ENCODE results near the gene KANSL1. TPM values are rescaled to one million over a fixed set of nuclear protein-coding genes. Genes with fewer than 3 reads are reported as not detected.
"Not testable (repeated sequence)": the region's sequence is repeated elsewhere in the genome, so short reads cannot be mapped to it uniquely, and the experiment has no call there.

The KANSL1 gene
- total RNA-seq, 1 experiment from 2014 or later, result 37.4 TPM

DNA sequence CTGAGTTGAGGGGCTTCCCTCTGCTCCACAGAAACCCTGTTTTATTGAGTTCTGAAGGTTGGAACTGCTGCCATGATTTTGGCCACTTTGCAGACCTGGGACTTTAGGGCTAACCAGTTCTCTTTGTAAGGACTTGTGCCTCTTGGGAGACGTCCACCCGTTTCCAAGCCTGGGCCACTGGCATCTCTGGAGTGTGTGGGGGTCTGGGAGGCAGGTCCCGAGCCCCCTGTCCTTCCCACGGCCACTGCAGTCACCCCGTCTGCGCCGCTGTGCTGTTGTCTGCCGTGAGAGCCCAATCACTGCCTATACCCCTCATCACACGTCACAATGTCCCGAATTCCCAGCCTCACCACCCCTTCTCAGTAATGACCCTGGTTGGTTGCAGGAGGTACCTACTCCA, 168.2 kb downstream of the KANSL1 start:
- DNase-seq (ENCODE audit: low spot score), result no peak

DNA sequence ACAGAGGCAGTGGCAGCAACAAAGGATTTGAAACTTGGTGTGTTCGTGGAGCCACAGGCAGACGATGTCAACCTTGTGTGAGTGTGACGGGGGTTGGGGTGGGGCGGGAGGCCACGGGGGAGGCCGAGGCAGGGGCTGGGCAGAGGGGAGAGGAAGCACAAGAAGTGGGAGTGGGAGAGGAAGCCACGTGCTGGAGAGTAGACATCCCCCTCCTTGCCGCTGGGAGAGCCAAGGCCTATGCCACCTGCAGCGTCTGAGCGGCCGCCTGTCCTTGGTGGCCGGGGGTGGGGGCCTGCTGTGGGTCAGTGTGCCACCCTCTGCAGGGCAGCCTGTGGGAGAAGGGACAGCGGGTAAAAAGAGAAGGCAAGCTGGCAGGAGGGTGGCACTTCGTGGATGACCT, 168.6 kb downstream of the KANSL1 start:
- DNase-seq (ENCODE audit: low spot score), result no peak

DNA sequence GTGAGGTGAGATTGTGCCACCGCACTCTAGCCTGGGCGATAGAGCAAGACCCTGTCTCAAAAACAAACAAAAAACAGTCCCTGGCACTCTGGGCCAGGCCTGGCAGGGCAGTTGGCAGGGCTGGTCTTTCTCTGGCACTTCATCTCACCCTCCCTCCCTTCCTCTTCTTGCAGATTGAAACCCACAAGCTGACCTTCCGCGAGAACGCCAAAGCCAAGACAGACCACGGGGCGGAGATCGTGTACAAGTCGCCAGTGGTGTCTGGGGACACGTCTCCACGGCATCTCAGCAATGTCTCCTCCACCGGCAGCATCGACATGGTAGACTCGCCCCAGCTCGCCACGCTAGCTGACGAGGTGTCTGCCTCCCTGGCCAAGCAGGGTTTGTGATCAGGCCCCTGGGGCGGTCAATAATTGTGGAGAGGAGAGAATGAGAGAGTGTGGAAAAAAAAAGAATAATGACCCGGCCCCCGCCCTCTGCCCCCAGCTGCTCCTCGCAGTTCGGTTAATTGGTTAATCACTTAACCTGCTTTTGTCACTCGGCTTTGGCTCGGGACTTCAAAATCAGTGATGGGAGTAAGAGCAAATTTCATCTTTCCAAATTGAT, 169.3 kb downstream of the KANSL1 start:
- DNase-seq (ENCODE audit: low spot score), result no peak

DNA sequence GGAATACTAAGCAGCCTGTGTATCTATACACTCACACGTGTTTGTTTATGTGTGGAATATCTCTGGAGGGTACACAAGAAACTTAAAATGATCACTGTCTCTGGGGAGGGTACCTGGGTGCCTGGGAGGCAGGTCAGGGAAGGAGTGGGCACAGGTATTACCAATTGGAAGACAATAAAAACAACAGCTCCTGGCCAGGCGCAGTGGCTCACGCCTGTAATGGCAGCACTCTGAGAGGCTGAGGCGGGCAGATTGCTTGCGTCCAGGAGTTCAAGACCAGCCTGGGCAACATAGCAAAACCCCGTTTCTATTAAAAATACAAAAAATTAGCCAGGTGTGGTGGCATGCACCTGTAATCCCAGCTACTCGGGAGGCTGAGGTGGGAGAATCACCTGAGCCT, 169.9 kb downstream of the KANSL1 start:
- DNase-seq (ENCODE audit: low spot score), result not testable (repeated sequence)

DNA sequence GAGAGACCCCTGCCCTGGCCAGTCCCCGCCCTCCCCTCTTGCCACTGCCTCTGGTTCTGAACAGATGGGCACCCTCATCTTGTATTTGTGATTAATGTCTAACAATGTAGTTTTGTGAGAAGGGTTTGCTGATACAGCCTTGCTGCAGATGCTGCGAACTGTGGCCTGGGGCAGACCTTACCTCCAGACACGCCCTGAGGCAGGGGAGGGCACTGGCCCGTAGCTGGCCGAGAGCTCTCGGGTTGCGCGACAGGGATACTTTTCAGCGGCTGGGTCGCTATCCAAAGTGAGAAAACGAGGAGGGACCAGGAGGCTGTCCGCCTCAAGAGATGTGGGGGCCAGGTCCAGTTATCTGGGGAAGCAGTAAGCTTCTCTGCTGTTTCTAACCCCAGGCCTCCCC, 172.2 kb downstream of the KANSL1 start:
- no peak for DNase-seq (ENCODE audit: low spot score)

DNA sequence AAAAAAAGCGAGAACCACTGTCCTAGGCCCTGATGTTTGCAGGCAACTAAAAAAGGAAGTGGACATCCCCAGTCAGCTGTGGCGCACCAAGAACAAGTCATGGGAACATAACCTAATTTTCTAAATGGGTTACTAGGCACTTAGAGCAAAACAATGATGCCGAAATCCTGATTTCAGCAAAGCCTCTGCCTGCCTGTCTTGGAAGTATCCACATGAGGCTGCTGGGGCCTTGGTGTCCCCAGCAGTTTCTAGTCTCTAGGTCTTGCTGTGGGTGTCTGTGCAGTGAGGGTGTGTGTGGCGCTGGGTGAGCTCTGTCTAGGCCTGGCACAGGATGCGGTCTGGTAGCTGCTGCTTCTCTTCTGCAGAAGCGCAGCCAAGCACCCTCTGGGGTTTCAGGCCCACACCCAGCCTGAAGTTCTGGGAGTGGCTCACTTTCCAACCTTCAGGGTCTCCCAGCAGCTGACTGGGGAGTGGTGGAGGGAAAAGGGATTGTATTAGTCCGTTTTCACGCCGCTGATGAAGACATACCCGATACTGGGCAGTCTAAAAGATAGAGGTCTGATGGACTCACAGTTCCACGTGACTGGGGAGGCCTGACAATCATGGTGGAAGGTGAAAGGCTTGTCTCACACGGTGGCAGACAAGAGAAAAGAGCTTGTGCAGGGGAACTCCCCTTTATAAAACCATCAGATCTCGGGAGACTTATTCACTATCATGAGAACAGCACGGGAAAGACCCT, 173.0 kb downstream of the KANSL1 start:
- no peak for DNase-seq (ENCODE audit: low spot score)

DNA sequence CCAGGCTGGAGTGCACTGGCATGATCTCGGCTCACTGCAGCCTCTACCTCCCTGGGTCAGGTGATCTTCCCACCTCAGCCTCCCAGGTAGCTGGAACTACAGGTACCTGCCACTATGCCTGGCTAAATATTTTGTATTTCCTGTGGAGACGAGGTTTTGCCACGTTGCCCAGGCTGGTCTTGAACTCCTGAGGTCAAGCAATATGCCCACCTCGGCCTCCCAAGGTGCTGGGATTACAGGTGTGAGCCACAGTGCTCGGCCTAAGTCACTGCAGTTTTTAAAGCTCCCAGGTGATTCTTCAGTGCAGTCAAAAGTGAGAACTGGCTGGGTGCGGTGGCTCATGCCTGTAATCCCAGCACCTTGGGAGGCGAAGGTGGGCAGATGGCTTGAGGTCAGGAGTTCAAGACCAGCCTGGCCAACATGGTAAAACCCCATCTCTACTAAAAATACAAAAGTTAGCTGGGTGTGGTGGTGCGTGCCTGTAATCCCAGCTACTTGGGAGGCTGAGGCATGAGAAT, 173.8 kb downstream of the KANSL1 start:
- not testable (repeated sequence) for DNase-seq (ENCODE audit: low spot score)

DNA sequence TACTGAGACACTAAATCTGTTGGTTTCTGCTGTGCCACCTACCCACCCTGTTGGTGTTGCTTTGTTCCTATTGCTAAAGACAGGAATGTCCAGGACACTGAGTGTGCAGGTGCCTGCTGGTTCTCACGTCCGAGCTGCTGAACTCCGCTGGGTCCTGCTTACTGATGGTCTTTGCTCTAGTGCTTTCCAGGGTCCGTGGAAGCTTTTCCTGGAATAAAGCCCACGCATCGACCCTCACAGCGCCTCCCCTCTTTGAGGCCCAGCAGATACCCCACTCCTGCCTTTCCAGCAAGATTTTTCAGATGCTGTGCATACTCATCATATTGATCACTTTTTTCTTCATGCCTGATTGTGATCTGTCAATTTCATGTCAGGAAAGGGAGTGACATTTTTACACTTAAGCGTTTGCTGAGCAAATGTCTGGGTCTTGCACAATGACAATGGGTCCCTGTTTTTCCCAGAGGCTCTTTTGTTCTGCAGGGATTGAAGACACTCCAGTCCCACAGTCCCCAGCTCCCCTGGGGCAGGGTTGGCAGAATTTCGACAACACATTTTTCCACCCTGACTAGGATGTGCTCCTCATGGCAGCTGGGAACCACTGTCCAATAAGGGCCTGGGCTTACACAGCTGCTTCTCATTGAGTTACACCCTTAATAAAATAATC, 179.6 kb downstream of the KANSL1 start:
- no peak for DNase-seq (ENCODE audit: low spot score)

DNA sequence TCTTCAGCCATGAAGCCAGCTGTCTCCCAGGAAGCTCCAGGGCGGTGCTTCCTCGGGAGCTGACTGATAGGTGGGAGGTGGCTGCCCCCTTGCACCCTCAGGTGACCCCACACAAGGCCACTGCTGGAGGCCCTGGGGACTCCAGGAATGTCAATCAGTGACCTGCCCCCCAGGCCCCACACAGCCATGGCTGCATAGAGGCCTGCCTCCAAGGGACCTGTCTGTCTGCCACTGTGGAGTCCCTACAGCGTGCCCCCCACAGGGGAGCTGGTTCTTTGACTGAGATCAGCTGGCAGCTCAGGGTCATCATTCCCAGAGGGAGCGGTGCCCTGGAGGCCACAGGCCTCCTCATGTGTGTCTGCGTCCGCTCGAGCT, 180.1 kb downstream of the KANSL1 start:
- no peak for DNase-seq (ENCODE audit: low spot score)

DNA sequence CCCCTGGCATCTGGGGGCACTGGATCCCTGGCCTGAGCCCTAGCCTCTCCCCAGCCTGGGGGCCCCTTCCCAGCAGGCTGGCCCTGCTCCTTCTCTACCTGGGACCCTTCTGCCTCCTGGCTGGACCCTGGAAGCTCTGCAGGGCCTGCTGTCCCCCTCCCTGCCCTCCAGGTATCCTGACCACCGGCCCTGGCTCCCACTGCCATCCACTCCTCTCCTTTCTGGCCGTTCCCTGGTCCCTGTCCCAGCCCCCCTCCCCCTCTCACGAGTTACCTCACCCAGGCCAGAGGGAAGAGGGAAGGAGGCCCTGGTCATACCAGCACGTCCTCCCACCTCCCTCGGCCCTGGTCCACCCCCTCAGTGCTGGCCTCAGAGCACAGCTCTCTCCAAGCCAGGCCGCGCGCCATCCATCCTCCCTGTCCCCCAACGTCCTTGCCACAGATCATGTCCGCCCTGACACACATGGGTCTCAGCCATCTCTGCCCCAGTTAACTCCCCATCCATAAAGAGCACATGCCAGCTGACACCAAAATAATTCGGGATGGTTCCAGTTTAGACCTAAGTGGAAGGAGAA, 180.6 kb downstream of the KANSL1 start:
- DNase-seq (ENCODE audit: low spot score), result no peak

DNA sequence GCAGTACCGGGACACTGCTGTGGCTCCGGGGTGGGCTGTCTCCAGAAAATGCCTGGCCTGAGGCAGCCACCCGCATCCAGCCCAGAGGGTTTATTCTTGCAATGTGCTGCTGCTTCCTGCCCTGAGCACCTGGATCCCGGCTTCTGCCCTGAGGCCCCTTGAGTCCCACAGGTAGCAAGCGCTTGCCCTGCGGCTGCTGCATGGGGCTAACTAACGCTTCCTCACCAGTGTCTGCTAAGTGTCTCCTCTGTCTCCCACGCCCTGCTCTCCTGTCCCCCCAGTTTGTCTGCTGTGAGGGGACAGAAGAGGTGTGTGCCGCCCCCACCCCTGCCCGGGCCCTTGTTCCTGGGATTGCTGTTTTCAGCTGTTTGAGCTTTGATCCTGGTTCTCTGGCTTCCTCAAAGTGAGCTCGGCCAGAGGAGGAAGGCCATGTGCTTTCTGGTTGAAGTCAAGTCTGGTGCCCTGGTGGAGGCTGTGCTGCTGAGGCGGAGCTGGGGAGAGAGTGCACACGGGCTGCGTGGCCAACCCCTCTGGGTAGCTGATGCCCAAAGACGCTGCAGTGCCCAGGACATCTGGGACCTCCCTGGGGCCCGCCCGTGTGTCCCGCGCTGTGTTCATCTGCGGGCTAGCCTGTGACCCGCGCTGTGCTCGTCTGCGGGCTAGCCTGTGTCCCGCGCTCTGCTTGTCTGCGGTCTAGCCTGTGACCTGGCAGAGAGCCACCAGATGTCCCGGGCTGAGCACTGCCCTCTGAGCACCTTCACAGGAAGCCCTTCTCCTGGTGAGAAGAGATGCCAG, 181.3 kb downstream of the KANSL1 start:
- no peak for DNase-seq (ENCODE audit: low spot score)

DNA sequence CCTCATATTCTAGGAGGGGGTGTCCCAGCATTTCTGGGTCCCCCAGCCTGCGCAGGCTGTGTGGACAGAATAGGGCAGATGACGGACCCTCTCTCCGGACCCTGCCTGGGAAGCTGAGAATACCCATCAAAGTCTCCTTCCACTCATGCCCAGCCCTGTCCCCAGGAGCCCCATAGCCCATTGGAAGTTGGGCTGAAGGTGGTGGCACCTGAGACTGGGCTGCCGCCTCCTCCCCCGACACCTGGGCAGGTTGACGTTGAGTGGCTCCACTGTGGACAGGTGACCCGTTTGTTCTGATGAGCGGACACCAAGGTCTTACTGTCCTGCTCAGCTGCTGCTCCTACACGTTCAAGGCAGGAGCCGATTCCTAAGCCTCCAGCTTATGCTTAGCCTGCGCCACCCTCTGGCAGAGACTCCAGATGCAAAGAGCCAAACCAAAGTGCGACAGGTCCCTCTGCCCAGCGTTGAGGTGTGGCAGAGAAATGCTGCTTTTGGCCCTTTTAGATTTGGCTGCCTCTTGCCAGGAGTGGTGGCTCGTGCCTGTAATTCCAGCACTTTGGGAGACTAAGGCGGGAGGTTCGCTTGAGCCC, 182.5 kb downstream of the KANSL1 start:
- DNase-seq (ENCODE audit: low spot score), result peak; percentile 34

DNA sequence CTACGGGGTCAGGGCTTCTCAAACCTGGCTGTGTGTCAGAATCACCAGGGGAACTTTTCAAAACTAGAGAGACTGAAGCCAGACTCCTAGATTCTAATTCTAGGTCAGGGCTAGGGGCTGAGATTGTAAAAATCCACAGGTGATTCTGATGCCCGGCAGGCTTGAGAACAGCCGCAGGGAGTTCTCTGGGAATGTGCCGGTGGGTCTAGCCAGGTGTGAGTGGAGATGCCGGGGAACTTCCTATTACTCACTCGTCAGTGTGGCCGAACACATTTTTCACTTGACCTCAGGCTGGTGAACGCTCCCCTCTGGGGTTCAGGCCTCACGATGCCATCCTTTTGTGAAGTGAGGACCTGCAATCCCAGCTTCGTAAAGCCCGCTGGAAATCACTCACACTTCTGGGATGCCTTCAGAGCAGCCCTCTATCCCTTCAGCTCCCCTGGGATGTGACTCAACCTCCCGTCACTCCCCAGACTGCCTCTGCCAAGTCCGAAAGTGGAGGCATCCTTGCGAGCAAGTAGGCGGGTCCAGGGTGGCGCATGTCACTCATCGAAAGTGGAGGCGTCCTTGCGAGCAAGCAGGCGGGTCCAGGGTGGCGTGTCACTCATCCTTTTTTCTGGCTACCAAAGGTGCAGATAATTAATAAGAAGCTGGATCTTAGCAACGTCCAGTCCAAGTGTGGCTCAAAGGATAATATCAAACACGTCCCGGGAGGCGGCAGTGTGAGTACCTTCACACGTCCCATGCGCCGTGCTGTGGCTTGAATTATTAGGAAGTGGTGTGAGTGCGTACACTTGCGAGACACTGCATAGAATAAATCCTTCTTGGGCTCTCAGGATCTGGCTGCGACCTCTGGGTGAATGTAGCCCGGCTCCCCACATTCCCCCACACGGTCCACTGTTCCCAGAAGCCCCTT, 183.3 kb downstream of the KANSL1 start:
- no peak for DNase-seq (ENCODE audit: low spot score)

DNA sequence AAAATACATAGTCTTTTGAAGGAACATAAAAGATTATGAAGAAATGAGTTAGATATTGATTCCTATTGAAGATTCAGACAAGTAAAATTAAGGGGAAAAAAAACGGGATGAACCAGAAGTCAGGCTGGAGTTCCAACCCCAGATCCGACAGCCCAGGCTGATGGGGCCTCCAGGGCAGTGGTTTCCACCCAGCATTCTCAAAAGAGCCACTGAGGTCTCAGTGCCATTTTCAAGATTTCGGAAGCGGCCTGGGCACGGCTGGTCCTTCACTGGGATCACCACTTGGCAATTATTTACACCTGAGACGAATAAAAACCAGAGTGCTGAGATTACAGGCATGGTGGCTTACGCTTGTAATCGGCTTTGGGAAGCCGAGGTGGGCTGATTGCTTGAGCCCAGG, 184.6 kb downstream of the KANSL1 start:
- no peak for DNase-seq (ENCODE audit: low spot score)

DNA sequence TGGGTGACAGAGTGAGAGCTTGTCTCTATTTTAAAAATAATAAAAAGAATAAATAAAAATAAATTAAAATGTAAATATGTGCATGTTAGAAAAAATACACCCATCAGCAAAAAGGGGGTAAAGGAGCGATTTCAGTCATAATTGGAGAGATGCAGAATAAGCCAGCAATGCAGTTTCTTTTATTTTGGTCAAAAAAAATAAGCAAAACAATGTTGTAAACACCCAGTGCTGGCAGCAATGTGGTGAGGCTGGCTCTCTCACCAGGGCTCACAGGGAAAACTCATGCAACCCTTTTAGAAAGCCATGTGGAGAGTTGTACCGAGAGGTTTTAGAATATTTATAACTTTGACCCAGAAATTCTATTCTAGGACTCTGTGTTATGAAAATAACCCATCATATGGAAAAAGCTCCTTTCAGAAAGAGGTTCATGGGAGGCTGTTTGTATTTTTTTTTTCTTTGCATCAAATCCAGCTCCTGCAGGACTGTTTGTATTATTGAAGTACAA, 185.7 kb downstream of the KANSL1 start:
- no peak for DNase-seq (ENCODE audit: low spot score)

DNA sequence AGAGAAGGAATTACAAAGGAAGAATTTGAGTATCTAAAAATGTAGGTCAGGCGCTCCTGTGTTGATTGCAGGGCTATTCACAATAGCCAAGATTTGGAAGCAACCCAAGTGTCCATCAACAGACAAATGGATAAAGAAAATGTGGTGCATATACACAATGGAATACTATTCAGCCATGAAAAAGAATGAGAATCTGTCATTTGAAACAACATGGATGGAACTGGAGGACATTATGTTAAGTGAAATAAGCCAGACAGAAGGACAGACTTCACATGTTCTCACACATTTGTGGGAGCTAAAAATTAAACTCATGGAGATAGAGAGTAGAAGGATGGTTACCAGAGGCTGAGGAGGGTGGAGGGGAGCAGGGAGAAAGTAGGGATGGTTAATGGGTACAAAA, 187.1 kb downstream of the KANSL1 start:
- not testable (repeated sequence) for DNase-seq (ENCODE audit: low spot score)

DNA sequence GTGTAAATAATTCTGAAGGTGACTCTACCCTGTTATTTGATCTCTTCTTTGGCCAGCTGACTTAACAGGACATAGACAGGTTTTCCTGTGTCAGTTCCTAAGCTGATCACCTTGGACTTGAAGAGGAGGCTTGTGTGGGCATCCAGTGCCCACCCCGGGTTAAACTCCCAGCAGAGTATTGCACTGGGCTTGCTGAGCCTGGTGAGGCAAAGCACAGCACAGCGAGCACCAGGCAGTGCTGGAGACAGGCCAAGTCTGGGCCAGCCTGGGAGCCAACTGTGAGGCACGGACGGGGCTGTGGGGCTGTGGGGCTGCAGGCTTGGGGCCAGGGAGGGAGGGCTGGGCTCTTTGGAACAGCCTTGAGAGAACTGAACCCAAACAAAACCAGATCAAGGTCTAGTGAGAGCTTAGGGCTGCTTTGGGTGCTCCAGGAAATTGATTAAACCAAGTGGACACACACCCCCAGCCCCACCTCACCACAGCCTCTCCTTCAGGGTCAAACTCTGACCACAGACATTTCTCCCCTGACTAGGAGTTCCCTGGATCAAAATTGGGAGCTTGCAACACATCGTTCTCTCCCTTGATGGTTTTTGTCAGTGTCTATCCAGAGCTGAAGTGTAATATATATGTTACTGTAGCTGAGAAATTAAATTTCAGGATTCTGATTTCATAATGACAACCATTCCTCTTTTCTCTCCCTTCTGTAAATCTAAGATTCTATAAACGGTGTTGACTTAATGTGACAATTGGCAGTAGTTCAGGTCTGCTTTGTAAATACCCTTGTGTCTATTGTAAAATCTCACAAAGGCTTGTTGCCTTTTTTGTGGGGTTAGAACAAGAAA, 189.1 kb downstream of the KANSL1 start:
- DNase-seq (ENCODE audit: low spot score), result no peak

DNA sequence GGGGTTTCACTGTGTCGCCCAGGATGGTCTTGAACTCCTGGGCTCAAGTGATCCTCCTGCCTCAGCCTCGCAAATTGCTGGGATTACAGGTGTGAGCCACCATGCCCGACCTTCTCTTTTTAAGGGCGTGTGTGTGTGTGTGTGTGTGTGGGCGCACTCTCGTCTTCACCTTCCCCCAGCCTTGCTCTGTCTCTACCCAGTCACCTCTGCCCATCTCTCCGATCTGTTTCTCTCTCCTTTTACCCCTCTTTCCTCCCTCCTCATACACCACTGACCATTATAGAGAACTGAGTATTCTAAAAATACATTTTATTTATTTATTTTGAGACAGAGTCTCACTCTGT, 190.3 kb downstream of the KANSL1 start:
- no peak for DNase-seq (ENCODE audit: low spot score)
